GM19452 (cell line): ENCODE measurements around the gene TOMM6.
"Not testable (repeated sequence)": the region's sequence is repeated elsewhere in the genome, so short reads cannot be mapped to it uniquely, and the experiment has no call there.

Source experiments
- ATAC-seq: cut with Tn5 transposase; IDR thresholded peaks from one replicate; pipeline ENCODE4 v1.9.1; 2021; ENCODE audit not compliant: unreplicated experiment

Gene TOMM6

DNA sequence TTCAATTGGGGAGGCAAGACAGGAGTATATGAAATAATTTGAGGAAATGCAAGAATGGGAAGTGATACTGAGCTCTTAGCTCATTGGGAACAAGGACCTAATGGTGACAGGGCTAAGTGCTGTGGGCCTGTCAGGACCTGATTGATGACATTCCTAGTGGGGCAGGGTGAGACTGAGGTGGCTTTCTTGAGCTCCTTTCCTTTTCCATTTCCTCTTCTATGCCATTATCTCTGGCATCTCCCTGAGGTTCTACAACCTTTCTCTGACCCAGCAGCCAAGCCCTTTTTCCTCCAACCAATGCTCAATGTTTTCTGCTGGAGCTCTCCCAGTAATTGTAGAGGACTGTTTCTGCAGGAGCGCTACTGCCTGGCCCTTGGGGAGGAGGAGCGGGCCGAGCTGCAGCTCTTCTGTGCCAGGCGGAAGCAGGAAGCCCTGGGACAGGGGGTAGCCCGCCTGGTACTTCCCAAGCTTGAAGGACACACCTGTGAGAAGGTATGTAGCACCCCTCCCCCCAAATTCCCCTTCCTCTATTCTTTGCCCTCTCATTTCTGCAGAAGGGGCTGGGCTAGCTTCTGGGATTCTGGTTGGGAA, 2.8 kb upstream of the TOMM6 start:
- ATAC-seq: no peak

DNA sequence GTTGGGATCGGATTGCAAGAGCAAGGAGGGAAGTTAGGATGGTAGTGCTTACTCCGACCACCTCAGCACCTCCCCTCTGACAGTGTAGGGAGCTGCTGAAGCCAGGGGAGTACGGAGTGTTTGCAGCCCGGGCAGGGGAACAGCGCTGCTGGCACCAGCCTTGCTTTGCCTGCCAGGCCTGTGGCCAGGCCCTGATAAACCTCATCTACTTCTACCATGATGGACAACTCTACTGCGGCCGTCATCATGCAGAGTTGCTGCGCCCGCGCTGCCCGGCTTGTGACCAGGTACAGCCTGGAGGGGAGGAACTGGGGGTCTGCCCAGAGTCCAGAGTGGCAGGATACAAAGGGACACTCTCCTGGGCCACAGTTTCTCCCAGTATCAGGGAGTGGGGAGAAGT, 2.2 kb upstream of the TOMM6 start:
- ATAC-seq: no peak

DNA sequence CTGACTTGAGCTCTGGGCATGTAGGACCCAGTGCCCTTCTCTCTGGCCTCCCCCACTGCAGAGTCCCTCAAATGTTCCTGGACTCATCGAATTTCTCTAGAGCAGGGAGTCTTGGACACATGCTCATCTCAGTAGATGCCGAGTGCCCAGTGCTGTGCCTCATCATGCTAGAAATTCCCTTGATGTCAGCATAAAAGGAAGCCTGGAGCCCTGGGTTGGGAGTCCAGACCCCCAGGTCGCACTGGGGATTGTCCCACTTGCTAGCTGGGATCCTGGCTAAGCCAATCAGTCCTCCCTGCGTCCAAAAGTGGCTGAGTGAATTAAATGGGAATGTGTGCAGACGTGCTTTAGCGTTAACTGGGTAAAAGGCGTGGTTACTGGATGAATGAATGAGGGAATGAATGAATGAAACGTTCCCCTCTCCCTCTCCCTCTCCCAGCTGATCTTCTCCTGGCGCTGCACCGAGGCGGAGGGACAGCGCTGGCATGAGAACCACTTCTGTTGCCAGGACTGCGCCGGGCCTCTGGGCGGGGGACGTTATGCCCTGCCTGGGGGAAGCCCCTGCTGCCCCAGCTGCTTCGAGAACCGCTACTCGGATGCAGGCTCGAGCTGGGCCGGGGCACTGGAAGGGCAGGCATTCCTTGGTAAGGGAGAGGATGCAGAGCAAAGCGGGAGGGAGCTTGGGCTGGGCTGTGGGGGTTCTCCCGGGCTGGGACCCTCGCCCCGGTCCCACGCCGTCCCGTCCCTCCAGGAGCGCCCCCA, 1.6 kb upstream of the TOMM6 start:
- ATAC-seq: no peak

DNA sequence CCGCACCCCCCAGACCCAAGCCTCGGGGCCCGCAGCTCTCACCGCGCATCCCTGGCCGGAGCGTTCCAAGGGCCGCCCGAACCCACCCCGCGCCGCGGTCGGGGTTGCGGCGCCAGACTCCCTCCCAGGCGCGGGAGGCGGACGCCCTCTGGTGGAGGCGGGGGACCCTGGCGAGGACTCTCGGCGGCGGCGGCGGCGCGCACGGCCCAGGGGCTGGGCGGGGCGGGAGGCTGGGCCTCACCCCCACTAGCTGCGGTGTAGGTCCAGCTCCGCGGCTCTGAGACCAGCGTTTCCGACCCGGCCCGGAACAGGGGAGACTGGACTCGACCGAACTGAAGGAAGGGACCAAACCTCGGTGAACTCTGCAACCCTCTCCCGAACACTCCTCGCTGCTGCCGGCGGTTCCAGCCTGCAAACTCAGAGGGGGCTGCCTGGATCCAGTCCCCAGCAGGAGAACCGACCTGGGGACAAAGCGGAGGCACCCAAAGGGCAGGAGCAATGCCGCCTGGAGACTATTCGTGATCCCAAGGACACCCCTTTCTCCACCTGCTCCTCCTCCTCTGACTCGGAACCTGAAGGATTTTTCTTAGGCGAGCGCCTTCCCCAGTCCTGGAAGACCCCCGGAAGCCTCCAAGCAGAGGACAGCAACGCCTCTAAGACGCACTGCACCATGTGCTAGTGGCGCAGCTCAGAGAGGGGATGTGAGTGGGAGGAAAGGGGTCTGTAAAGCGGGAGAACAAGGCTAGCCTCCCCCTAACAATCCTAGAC, 859 bp upstream of the TOMM6 start:
- ATAC-seq: peak; percentile 65

DNA sequence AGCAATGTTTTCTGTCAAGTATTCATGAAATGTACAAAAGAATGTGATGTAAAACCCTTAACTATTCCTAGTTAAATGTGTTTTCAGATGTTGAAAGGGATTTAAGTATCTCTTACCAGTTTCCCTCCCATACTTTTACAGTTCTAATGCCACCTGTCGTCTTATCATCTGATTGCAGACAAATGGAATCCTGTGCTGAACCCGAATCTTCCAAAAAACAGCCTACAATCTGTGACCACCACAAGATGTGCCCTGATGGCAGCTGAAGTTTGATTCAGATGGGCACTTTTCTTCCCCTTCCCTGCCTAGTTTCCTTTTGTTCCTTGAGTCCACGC, 1.9 kb downstream of the TOMM6 start:
- no peak for ATAC-seq

DNA sequence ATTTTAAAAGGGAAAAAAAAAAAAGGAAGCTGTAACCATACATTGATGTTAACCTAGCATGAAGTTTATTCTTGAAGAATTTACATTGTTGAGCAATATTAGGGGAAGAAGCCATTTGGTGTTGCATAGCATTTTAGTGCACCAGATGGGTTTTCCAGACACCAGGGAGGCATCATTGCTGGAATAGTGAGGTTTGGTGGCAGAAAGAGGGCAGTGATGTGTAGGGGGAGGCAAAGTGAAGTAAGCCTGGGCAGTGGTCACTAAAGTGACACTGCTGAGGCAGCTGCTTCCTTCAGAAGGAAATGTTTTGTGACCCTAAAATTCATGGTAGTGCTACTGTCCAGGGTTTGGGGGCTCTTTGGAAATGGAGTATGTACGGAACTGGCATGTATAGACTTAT, 2.6 kb downstream of the TOMM6 start:
- no peak for ATAC-seq

DNA sequence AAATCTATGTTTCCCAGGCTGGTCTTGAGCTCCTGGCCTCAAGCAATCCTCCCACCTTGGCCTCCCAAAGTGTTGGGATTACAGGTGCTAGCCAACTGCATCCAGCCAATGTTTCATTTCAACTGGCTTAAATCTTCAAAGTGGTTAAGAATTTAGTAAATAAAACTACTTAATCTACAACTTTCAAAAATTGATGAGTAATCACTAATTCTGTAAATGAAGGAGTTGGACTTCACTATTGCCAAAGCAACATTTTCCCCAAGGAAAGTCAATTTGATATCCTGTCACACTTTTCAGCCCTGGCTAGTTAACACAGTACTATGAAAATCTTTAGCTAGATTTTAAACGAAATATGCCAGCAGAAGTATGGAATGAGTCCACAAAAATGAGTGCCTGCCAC, 3.8 kb downstream of the TOMM6 start:
- no peak for ATAC-seq

DNA sequence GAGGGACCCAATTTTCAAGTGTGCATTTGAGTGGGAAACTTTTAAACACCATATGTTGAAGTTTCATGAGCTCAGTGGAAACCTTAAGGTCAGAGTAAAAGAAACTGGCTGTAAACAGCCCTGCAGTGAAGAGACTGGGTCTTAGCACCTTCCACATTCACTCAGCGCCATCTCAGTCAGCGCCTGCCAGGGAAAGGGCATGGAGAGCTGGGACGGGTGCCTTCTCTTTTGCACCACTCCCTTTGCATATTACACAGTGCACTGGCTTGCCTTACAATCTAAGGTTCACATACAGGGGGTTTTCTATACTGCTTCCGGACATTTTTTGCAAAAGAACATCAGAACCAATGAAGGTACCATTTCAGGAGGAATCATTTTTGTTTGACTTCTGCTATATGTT, 4.5 kb downstream of the TOMM6 start:
- no peak for ATAC-seq

DNA sequence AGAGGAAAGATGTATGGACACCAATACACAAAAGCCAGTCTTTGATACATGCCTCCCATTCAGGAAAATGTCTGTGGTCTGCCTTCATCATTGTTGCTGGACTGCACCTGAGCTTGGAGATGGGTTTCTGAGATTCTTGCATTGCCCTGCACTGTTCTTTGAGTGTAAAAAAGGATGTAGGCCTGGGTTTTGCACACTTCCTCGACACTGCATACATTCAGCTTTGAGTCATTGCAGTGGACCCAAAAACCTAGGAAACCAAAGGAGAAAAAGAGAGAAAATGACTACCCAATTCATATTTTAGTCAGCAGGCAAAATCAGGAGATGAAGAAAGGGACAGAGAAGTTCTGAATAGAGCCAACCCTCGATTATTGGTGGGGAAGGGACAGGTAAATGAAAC, 9.0 kb downstream of the TOMM6 start:
- no peak for ATAC-seq

DNA sequence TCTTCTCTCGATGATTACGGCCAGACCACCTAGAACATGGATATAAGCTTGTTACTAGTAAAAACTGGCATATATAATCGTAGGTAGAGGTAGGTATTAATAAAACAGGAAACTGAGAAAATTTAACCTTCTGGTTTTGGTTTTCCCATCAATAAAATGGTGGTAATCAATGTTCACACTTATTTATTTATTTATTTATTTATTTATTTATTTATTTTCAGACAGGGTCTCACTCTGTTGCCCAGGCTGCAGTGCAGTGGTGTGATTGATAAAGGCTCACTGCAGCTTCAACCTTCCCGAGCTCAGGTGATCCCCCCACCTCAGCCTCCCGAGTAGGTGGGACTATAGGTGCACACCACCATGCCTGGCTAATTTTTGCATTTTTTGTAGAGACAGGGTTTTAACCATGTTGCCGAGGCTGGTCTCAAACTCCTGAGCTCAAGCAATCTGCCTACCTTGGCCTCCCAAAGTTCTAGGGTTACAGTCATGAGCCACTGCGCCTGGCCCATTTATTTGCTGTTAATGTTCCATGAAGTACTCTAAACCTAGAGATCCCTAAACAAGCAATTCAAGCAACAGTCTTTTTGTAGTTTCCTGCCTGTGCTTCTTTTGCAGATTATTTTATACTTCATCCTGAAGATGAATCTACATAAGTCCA, 11.5 kb downstream of the TOMM6 start:
- no peak for ATAC-seq

DNA sequence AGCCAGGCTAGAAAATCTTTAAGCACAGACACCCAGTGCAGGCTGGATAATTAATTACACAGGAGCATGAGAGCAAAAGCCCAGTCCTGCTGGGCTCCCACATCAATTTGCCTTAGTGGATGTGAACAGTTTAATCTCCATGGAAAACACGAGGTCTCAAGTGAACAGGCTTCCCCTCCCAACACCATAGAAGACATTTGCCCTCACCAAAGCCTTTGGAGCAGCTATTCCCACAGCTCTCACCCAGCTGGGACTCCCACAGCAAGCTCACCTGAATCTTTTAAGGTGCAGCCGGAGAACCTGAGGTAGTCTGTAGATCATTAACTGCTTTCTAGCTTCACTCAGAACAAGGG, 12.0 kb downstream of the TOMM6 start:
- ATAC-seq: no peak

DNA sequence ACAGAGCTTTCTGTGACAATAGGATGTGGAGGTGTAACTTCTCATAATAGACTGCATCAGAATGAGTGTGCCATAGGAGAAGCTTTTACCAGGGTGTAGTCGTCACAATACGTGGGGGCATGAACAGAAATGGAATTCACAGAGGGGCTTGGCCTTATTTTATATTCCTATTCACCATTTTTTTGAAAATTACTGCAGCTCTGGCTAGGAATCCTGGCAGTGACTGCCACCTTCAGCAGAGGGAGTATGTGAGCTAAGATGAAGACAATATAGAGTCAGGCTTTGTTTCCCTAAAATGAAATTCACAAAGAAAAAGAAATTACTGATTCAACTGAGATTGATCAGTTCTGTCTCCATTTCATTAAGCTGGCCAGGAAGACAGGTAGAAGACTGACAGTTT, 13.9 kb downstream of the TOMM6 start:
- no peak for ATAC-seq

DNA sequence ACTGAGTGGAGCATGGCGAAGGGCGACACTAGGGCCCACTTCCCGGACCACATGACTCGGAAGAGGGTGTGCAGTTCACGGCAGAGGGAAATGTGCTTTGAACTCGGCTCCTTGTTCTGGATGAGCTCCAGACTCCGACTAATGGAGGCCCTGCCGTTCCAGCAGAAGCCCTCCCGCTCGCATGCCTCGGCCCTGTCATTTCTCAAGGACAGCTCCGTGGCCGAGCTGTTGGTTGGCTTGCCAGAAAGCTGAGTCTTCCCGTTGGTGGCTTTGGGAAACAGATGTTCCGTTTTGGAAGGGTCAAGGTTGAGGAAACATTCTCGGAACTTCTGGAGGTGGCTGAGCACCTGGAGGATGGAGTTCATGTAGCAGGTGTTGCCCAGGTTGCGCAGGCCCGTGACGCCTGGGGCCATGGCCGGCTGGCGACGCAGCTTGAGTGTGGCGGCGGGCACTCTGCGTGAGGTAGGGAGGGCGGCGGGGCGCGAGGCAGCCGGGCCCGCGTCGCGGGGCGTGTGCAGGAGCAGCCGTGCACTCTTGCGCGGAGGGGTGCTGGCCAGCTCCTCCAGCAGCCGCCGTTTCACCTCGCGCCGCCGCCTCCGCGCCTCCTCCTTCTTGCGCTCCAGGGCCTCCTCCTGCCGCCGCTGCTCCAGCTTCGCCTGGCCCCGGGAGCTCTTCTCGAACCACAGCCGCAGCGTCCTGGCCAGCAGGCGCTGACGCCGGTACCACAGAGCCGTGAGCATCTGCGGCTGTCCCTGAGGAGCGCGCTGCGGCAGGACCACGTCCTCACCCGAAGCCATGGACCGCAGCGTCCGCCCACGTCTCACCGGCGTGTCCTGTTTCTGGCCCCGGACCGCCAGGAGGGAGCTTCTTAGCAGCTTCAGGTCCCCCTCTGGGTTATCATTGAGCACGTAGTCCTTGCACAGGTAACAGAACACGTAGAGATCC, 18.6 kb downstream of the TOMM6 start:
- ATAC-seq: no peak

DNA sequence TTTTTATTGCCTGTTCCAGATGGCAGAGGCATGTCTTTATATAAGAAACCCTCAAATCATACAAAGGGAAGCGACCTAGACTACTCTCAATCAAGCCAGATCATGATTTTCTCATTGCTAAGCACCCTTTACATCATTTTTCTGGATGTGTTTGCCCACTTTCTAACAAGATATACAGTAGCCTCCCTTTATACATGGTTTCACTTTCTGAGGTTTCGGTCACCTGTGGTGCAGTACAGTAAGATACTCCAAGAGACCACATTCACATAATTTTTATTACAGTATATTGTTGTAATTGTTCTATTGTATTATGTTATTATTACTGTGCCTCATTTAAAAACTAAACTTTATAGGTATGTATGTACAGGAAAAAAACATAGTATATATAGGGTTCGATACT, 23.6 kb downstream of the TOMM6 start:
- ATAC-seq: no peak

DNA sequence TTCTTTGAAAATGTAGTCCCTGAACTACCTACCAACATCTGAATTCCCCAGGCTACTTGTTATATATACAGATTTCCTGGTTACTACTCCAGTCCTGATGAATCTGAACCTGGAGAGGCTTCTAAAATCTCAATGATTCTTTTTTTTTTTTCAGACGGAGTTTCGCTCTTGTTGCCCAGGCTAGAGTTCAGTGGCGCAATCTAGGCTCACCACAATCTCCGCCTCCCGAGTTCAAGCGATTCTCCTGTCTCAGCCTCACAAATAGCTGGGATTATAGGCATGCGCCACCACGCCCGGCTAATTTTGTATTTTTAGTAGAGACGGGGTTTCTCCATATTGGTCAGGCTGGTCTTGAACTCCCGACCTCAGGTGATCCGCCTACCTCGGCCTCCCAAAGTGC, 24.5 kb downstream of the TOMM6 start:
- not testable (repeated sequence) for ATAC-seq

DNA sequence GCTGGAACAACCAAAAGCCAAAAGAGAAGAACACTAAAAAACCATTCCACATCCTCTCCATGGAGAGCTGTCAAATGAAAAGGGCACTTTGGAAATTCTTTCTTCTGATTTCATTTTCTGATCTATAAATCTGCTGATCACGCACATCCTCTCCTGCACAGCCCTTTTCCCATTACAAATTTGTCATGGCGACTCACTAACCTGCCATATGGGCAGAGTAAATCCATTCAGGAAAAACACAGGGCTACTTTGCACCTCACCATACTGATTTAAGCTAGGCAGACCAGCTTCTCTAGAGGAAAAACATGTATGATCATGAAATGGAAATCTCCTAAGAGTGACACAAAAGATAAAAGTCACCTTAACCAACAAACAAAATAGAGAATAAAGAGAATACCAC, 26.0 kb downstream of the TOMM6 start:
- ATAC-seq: no peak

DNA sequence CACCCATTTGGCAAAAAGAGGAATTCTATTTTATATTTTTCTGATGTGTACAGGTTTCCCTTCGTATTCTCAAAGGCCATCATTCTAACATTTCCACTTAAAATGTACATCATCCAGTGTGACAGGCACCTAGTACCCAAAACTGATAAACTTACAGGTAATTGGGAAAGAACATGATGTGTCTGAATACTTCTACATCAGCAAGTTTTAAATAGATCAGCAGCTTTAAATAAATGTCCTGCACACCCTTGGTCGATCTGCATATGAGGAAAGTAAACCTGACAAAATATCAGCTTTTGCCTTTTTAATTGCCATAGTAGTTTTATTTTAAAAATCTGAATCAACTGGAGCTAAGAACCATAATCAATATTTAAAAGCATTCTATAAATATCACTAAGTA, 26.5 kb downstream of the TOMM6 start:
- ATAC-seq: no peak

DNA sequence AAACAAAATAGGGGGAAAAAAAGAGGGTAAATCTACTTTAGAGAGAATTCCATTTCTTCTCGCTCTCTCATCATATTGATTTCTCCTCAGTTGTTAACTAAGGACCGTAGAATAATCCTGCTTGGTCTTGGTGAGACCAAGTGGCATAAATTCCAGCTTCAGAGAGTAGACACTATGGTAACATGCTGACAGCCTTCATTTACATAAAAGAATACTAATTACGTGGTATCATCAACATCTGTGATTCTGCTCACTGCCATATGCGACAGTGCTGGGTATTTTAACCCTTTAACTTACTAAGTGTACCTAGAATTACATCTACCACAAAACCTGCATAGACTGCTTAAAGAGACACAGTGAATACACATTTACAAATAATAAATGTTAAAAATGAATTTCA, 27.1 kb downstream of the TOMM6 start:
- ATAC-seq: no peak

DNA sequence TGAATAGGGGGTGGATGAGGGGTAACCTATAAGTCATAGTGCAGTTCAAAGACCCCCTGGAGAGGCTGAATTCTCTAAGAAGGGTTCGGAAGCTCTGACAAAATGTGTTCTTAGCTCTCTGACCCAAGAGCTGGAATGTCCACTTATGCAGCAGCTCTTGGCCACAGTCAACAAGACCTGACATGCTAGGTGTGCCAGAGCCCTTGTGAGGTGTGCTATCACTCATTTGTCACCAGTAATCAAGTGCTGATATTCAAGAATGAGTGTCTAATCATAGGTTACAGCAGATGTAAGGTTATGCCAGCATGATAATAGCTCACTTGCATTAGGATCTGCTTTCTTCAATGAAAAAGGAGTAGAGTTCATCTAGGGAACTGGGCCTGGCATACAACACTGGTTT, 28.1 kb downstream of the TOMM6 start:
- ATAC-seq: no peak

DNA sequence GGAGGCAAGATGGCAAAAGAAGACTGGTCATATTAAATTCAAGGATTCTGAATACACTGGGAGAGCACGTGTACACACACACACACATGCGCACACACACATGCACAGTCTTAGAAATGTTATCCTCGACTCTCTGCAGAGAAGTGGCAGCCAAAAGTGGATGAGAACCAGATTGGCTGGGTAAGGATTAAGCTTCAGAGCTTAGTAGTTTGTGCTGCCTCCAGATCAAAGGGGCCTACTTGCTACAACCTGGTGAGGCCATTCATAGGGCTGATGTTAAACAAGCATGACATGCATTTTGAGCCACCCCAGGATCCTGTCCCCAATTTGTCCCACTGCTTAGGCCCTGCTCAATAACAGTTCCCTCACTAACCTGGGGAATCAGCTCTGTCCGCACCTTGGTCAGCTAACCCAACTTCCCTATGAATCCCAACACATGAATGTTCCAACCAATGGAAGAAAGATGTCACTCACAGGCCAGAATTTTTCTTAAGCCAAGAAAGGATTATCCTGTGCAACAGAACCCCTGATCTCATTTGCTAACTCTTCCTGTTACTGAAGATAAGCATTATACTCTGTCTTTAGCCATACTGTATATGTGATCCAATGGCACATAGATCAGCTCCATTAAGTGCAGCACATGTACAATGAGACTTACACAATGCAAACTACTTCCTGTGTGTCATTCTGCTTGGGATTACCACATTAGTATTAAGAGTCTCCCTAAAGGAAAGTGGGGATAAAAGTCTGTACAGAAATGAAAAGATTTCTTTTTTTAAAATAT, 31.0 kb downstream of the TOMM6 start:
- no peak for ATAC-seq
